Suprapubic skin (tissue), 4 donors: Measurements from ENCODE around the gene SYNE1. TPM values are rescaled to one million over a fixed set of nuclear protein-coding genes. Genes with fewer than 3 reads are reported as not detected.

Source experiments
- DNase-seq, 2 donors: peaks; one replicate each; pipeline ENCODE4 v3.0.0-alpha.2; 2019; ENCODE audit warnings: low spot score in 2 of 2
- H3K27ac ChIP-seq: fragments of 200-600 bp; sonication (generic); one replicate; pipeline ENCODE4 v1.5.1; 2019
- H3K27me3 ChIP-seq: fragments of 200-600 bp; sonication (generic); one replicate; pipeline ENCODE4 v1.5.1; 2019
- H3K36me3 ChIP-seq: fragments of 200-600 bp; sonication (generic); one replicate; pipeline ENCODE4 v1.5.1; 2019
- H3K4me1 ChIP-seq: fragments of 200-600 bp; sonication (generic); one replicate; pipeline ENCODE4 v1.5.1; 2019
- H3K4me3 ChIP-seq: fragments of 200-600 bp; sonication (generic); one replicate; pipeline ENCODE4 v1.5.1; 2019; ENCODE audit warnings: mild to moderate bottlenecking
- H3K9me3 ChIP-seq: fragments of 200-600 bp; sonication (generic); one replicate; pipeline ENCODE4 v1.5.1; 2019
- EP300 ChIP-seq: sonication (generic); formaldehyde crosslinking; IDR thresholded peaks from one replicate; pipeline ENCODE4 v1.6.1; 2017; ENCODE audit warnings: antibody characterized with exemption
- POLR2A ChIP-seq, 2 donors: fragments of 450-650 bp; IDR thresholded peaks; one replicate each; pipeline ENCODE4 v1.6.1; 2017; ENCODE audit warnings: antibody characterized with exemption in 2 of 2, mild to moderate bottlenecking in 2 of 2, moderate library complexity in 2 of 2
- POLR2AphosphoS5 ChIP-seq, 3 donors: sonication (generic); formaldehyde crosslinking; IDR thresholded peaks; one replicate each; pipeline ENCODE4 v1.6.1; 2017; ENCODE audit warnings: antibody characterized with exemption in 3 of 3
- WGBS: methylation state at CpG from one replicate; pipeline ENCODE4 v1.1.5; 2018; 5-methylcytosine and 5-hydroxymethylcytosine counted together
- total RNA-seq, 4 donors: library from RNA; depleted of rRNA; stranded (reverse); fragments of >200 nt; gene quantifications; one replicate each; pipeline ENCODE4 v1.1.0, GENCODE V29; 2016
- TF ChIP-seq, protein P1 (sequence below), 2 donors: fragments of 200-600 bp in 1 of 2; fragments of 450-650 bp in 1 of 2; sonication (generic) in 1 of 2; IDR thresholded peaks; one replicate each; pipeline ENCODE4 v1.5.1; 2016 to 2019; ENCODE audit warnings: antibody characterized with exemption in 2 of 2, mild to moderate bottlenecking in 1 of 2, moderate library complexity in 1 of 2

Gene SYNE1
- total RNA-seq, 4 donors from 2014 or later = 105 to 184 (median 132) TPM

DNA sequence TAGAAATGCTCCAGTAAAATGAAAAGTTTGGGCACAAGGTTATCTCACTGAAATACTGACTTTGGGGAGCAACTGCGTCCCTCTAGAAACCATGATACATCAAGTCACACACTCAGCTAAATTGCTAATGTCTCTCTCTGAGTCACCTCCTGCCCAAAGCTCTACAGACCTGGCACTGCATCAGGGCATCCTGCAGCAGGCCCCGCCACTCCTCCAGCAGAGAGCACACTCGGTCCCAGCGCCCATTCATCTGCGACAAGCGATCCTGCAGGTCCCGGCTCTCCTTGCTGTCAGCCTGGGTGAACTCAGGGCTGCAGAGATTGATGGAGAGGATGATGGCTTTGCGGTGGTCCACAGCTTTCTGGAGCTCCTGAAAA lies 500.7 kb downstream of the SYNE1 start:
- DNase-seq = no peak
- WGBS = 63% methylated on average over 8 of the region's 8 CpGs
- H3K27ac ChIP-seq = no peak overlapping the region
- H3K27me3 ChIP-seq = no peaks in the 10 kb centered on the region
- H3K4me1 ChIP-seq = no peaks in the 10 kb centered on the region
- no peaks in the 10 kb centered on the region for H3K9me3 ChIP-seq
- no peak overlapping the region for H3K4me3 ChIP-seq
- peaks cover 69% of the 10 kb centered on the region for H3K36me3 ChIP-seq
- no peak for TF ChIP-seq EP300
- TF ChIP-seq, protein P1, sequence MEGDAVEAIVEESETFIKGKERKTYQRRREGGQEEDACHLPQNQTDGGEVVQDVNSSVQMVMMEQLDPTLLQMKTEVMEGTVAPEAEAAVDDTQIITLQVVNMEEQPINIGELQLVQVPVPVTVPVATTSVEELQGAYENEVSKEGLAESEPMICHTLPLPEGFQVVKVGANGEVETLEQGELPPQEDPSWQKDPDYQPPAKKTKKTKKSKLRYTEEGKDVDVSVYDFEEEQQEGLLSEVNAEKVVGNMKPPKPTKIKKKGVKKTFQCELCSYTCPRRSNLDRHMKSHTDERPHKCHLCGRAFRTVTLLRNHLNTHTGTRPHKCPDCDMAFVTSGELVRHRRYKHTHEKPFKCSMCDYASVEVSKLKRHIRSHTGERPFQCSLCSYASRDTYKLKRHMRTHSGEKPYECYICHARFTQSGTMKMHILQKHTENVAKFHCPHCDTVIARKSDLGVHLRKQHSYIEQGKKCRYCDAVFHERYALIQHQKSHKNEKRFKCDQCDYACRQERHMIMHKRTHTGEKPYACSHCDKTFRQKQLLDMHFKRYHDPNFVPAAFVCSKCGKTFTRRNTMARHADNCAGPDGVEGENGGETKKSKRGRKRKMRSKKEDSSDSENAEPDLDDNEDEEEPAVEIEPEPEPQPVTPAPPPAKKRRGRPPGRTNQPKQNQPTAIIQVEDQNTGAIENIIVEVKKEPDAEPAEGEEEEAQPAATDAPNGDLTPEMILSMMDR (IDR thresholded peaks at IDR 0.05) = no peak
- TF ChIP-seq POLR2AphosphoS5 (IDR thresholded peaks at IDR 0.05) = no peak
- TF ChIP-seq POLR2A (IDR thresholded peaks at IDR 0.05) = no peak

DNA sequence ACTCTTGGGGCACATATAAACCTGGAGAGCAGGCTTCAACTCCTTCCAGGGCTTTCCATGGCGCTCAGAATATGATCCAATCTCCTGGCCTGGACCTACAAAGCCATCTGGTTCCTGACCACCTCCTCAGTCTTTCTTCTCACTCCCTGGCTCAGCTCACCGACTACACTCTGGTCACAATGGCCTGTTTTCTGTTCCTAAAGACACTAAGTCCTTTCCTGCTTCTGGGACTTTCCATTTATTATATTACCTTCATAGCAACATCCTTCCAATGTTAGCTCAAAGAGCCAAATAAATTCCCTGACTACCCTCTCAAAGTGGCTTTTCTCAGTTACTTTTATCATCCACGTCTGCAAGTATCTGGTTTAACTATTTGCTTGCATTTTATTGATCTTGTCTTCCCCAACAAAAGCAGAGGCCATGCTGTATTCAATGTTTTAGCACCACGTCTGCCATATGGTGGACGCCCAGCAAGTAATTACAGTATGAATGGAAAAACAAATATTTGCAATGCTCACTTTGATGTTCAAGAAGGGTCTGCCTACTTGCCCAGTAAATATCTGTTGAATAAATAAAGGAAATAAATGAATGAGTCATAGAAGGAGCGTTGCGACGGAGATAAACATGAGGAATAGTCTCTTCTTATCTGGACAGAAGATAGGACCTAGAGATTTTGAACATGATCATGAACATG lies 501.3 kb downstream of the SYNE1 start:
- WGBS = 86% methylated on average over 8 of the region's 8 CpGs
- TF ChIP-seq POLR2A (IDR thresholded peaks at IDR 0.05) (no peak), POLR2AphosphoS5 (IDR thresholded peaks at IDR 0.05) (no peak), EP300 (no peak)
- TF ChIP-seq, protein P1 (IDR thresholded peaks at IDR 0.05) = no peak
- peaks cover under 1% of the 10 kb centered on the region for H3K4me1 ChIP-seq
- no peaks in the 10 kb centered on the region for H3K27me3 ChIP-seq
- no peaks in the 10 kb centered on the region for H3K9me3 ChIP-seq
- H3K27ac ChIP-seq = no peak overlapping the region
- no peak for DNase-seq
- H3K4me3 ChIP-seq = no peak overlapping the region
- H3K36me3 ChIP-seq = peaks cover 68% of the 10 kb centered on the region

DNA sequence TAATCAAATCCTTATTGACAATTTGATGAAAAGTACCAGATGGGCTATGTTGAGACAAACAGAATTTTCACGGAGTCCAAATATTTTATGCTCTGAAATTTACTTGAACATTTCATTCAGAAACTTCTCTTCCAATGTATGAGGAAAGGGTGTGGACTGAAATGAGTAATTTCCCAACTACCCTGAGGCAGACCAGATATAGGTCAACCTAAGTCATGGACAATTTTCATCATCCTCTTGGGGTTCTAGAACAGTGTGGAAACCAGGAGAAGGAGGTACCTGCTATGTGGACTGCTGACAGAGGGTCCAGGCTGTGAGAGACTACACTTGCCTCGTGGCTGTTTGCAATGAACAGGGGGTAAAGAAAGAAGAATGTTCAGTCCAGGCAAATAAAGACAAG lies 506.7 kb downstream of the SYNE1 start:
- no peak for TF ChIP-seq EP300
- no peak for TF ChIP-seq POLR2AphosphoS5 (IDR thresholded peaks at IDR 0.05)
- TF ChIP-seq, protein P1 (IDR thresholded peaks at IDR 0.05) = no peak
- TF ChIP-seq POLR2A (IDR thresholded peaks at IDR 0.05) = no peak
- no peaks in the 10 kb centered on the region for H3K9me3 ChIP-seq
- no peaks in the 10 kb centered on the region for H3K27me3 ChIP-seq
- peaks cover 25% of the 10 kb centered on the region for H3K4me1 ChIP-seq
- DNase-seq = no peak
- peaks cover 44% of the 10 kb centered on the region for H3K36me3 ChIP-seq
- peak overlapping the region; percentile 24 for H3K4me3 ChIP-seq
- peak overlapping the region; percentile 42 for H3K27ac ChIP-seq
- 63% methylated on average over 2 of the region's 2 CpGs for WGBS

DNA sequence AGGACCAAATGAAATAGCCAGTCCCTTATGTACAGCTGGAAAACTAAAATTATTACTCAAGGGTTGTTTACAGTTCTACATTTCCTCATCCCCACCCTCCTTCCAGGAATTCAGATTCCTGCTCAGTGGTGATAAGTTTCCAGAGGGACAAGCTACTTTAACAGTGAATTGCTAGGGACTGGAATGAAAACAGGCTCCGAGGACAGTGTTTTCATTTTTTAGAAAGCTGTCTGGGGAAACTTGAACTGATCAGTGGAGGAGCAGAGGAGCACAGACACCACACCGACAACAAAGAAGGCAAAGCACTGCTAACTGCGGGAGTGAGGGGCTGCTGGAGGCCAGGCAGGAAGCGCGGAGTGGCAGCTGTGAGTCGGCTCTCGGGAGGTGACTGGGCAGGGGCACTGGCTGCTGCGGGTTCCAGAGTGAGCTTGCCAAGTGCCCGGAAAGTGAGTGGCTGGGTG lies 507.4 kb downstream of the SYNE1 start:
- DNase-seq = peak in 1 of 2 donors; percentile 68
- peak overlapping the region; percentile 24 for H3K4me3 ChIP-seq
- TF ChIP-seq POLR2AphosphoS5 (IDR thresholded peaks at IDR 0.05) = no peak
- no peak for TF ChIP-seq EP300
- TF ChIP-seq POLR2A (IDR thresholded peaks at IDR 0.05) = peak in 1 of 2 donors; percentile 35
- TF ChIP-seq, protein P1 (IDR thresholded peaks at IDR 0.05) = no peak
- peak overlapping the region; percentile 42 for H3K27ac ChIP-seq
- no peaks in the 10 kb centered on the region for H3K9me3 ChIP-seq
- H3K36me3 ChIP-seq = peaks cover 37% of the 10 kb centered on the region
- WGBS = 64% methylated on average over 9 of the region's 9 CpGs
- no peaks in the 10 kb centered on the region for H3K27me3 ChIP-seq
- H3K4me1 ChIP-seq = peaks cover 25% of the 10 kb centered on the region

DNA sequence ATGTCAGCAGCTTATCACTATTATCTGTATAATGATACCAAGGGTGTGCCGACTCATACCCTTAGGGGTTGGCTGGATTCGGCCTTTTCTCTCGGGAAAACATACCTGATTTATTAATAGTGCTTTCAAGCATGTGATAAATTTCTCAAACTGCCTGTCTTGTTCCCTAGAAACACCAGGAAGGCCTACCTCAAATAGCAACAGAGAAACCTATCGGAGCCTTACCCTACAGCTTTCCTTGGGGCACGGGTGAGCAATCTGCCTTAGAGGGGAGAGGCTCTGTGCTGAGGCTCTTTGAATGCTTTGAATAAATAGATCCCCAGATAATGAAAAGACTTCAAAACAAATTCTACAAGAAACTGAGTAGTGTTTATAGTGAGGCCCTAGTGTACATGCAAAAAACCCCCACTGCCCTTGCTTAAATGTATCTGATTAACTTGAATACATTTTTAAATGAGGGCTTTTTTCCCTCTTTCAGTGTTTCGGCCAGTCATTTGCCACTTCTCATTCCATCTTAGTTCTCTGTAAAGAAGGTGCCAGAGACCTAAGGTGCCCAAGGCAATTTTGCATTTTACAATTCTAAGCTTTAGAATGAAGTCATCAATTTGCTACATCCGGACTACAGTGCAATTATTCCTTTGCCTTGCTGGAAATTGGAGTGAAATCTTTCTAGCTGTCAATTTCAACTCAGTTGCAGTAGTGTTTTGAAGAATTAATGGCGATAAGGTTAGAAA lies 509.6 kb downstream of the SYNE1 start:
- Histone ChIP-seq H3K4me1 (peaks cover 25% of the 10 kb centered on the region), H3K27ac (no peak overlapping the region), H3K36me3 (peaks cover 20% of the 10 kb centered on the region), H3K9me3 (no peaks in the 10 kb centered on the region), H3K27me3 (no peaks in the 10 kb centered on the region), H3K4me3 (no peak overlapping the region)
- TF ChIP-seq POLR2AphosphoS5 (IDR thresholded peaks at IDR 0.05) (no peak), POLR2A (IDR thresholded peaks at IDR 0.05) (no peak), EP300 (no peak)
- TF ChIP-seq, protein P1 (IDR thresholded peaks at IDR 0.05) = no peak
- DNase-seq = no peak
- 58% methylated on average over 8 of the region's 8 CpGs for WGBS
